HG02678 (cell line): ENCODE measurements around the gene IKBIP.
A peak's percentile ranks its signal among the peaks of the same experiment; 100 is the strongest.
"Not testable (repeated sequence)": the region's sequence is repeated elsewhere in the genome, so short reads cannot be mapped to it uniquely, and the experiment has no call there.

ENCODE experiments used
- ATAC-seq: cut with Tn5 transposase; IDR thresholded peaks from one replicate; pipeline ENCODE4 v1.9.1; 2021; ENCODE audit warnings: mild to moderate bottlenecking, moderate library complexity; ENCODE audit not compliant: unreplicated experiment

Gene IKBIP

GRCh38 chr12:98638009-98638408 is 6.6 kb downstream of the IKBIP start:
- no peak for ATAC-seq

- ATAC-seq, result no peak
Measured at GRCh38 chr12:98637068-98637467, 7.5 kb downstream of the IKBIP start.

GRCh38 chr12:98635657-98636323 is 8.8 kb downstream of the IKBIP start:
- peak; percentile 82 for ATAC-seq

GRCh38 chr12:98618952-98619351 is 25.6 kb downstream of the IKBIP start:
- ATAC-seq, result no peak

GRCh38 chr12:98612696-98613334 is 31.8 kb downstream of the IKBIP start:
- ATAC-seq, result peak; percentile 91

- no peak for ATAC-seq
Measured at GRCh38 chr12:98610596-98610995, 34.0 kb downstream of the IKBIP start.

GRCh38 chr12:98606359-98606988 is 38.1 kb downstream of the IKBIP start:
- no peak for ATAC-seq

- ATAC-seq, result no peak
Measured at GRCh38 chr12:98601924-98602323, 42.7 kb downstream of the IKBIP start.

- ATAC-seq, result not testable (repeated sequence)
Measured at GRCh38 chr12:98597313-98597712, 47.3 kb downstream of the IKBIP start.

GRCh38 chr12:98595243-98595988 is 49.2 kb downstream of the IKBIP start:
- no peak for ATAC-seq

GRCh38 chr12:98594050-98594835 is 50.3 kb downstream of the IKBIP start:
- no peak for ATAC-seq

- peak; percentile 99 for ATAC-seq
Measured at GRCh38 chr12:98593351-98594049, 51.1 kb downstream of the IKBIP start, which contains the start of gene SLC25A3. SLC25A3 (plus strand) TSS chr12:98593686; CDS start chr12:98593979, 293 bp downstream.

- ATAC-seq, result no peak
Measured at GRCh38 chr12:98592825-98593322, 51.7 kb downstream of the IKBIP start.

GRCh38 chr12:98591209-98591608 is 53.4 kb downstream of the IKBIP start:
- no peak for ATAC-seq

- no peak for ATAC-seq
Measured at GRCh38 chr12:98587084-98587483, 57.5 kb downstream of the IKBIP start.

GRCh38 chr12:98582093-98582492 is 62.5 kb downstream of the IKBIP start:
- no peak for ATAC-seq

- ATAC-seq, result no peak
Measured at GRCh38 chr12:98581101-98581500, 63.5 kb downstream of the IKBIP start.

GRCh38 chr12:98580695-98581094 is 63.9 kb downstream of the IKBIP start:
- no peak for ATAC-seq

GRCh38 chr12:98579835-98580234 is 64.8 kb downstream of the IKBIP start:
- ATAC-seq, result no peak

- ATAC-seq, result no peak
Measured at GRCh38 chr12:98579347-98579746, 65.2 kb downstream of the IKBIP start.
